NOMO-1 (cell line): ENCODE data around the gene ARHGAP6.
"Not testable (repeated sequence)": the region's sequence is repeated elsewhere in the genome, so short reads cannot be mapped to it uniquely, and the experiment has no call there.

Experiments
- DNase-seq, 2 experiments: peaks; one replicate each; lab custom pipeline; 2025; ENCODE audit not compliant: unreplicated experiment in 2 of 2; lab: John Stamatoyannopoulos, UW

Gene ARHGAP6

DNA sequence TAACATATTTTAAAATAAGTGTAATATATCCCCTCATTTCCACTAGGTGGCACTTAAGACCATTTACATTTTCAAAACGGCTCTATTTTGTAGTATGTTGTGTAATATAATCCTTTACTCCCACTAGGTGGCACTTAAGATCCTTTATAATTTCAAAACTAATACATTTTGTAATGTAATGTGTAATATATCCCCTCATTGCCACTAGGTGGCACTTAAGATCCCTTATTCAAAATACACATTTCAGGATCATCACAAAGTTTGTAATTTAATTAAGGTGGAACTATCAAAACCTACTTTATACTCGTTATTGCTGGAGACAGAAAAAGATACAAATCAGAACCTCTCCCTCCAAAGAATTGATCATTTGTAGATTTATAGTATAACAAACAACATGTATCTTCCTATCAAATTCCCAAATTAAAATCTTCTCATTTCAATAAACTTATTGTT lies 132.5 kb downstream of the ARHGAP6 start:
- DNase-seq: peak; percentile 67 to 93

DNA sequence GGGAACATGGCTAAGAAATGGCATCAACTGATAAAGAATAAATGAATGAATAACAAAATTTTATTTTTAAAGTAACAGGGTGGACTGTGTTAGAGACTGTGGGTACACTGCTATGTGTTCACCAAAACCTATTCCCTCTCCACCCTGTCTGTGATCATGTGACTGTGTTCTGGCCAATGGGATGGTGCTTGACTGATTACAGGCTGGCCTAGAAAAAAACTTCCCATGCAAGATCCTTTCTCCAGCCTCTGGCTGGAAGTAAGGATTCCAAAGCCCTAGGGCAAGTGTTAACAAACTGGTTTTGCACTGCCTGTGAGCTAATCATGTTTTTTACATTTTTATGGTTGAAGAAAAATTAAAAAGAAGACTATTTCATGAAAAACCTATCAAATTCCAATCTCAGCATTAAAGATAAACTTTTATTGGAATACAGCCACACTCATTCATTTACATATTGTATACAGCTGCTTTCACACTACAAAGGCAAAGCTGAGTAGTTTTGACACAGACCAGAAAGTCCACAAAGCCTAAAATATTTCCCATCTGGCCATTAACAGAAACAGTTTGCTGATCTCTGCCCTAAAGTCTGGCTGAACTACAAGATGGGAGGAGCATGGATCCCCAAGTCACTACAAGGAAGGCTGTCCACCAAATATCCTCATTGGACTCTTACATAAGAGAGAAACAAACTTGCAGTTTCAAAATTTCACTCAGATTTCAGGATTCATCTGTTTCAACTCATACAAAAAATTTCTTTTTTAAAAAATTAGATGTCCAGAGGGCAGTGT lies 133.2 kb downstream of the ARHGAP6 start:
- DNase-seq: no peak

DNA sequence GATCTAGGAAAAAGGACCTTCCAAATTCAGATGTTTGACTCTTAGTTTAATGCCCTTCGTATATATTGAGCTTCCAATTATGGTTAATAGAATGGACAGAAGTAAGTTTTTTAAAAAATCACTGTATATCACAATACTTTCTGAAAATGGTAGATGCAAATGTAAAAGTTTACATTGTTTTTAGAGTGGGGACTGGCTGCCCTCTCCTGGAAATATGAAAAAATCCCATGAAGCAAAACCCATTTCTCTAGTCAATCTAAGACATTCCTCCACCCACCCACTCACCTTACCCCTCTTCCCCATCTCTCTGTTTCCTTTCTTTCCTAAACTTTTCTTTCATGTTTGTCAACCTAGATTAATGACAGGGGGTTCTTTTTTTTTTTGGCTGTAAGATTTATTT lies 134.5 kb downstream of the ARHGAP6 start:
- no peak for DNase-seq

GRCh38 chrX:11530621-11531020 lies 135.1 kb downstream of the ARHGAP6 start:
- no peak for DNase-seq

DNA sequence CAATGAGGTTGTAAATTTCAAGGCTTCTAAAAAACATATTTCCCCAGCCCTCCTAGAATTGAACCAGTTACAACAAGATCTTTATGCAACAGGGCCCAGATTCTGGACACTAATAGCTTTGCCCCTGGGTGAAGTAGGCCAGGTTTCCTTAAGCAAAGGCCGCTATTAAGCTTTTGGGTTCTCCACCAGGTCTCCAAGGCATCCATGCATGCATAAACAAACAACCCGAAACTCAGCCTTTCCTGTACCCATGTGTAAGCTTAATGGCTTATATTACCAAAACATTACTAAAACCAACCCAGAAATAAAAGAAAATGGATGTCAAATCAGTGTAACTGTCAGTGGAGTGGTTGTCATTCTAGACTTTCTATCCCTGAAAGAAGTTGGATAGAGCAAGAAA lies 137.1 kb downstream of the ARHGAP6 start:
- DNase-seq: no peak

- no peak for DNase-seq
Measured at GRCh38 chrX:11525685-11526084, 140.0 kb downstream of the ARHGAP6 start.

DNA sequence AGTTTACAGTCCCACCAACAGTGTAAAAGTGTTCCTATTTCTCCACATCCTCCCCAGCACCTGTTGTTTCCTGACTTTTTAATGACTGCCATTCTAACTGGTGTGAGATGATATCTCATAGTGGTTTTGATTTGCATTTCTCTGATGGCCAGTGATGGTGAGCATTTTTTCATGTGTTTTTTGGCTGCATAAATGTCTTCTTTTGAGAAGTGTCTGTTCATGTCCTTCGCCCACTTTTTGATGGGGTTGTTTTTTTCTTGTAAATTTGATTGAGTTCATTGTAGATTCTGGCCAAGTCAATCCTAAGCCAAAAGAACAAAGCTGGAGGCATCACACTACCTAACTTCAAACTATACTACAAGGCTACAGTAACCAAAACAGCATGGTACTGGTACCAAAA lies 146.5 kb downstream of the ARHGAP6 start:
- DNase-seq: not testable (repeated sequence)

DNA sequence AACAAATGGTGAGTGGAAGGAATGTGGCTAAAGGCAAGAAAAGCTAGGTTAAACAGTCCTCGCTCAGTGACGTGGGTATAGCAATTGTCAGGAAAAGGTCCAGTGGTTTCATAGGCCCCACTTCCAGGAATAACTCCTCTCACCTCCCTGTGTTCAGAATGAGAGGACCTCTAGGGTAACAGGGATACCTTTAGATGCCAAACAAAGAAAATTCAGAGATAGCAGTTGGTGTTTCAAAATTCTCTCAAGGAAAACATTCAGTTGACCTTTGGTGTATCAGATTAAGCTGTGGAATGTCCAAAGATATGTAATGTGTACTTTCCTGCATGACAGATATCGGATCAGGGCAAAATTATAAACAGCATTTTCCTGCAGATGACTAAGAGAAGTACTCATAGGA lies 155.9 kb downstream of the ARHGAP6 start:
- no peak for DNase-seq

- no peak for DNase-seq
Measured at GRCh38 chrX:11504234-11504633, 161.5 kb downstream of the ARHGAP6 start.

GRCh38 chrX:11499076-11500044 lies 166.4 kb downstream of the ARHGAP6 start:
- DNase-seq: no peak

DNA sequence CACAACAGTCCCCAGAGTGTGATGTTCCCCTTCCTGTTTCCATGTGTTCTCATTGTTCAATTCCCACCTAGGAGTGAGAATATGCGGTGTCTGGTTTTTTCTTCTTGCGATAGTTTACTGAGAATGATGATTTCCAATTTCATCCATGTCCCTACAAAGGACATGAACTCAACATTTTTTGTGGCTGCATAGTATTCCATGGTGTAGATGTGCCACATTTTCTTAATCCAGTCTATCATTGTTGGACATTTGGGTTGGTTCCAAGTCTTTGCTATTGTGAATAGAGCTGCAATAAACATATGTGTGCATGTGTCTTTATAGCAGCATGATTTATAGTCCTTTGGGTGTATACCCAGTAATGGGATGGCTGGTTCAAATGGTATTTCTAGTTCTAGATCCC lies 174.3 kb downstream of the ARHGAP6 start:
- not testable (repeated sequence) for DNase-seq

DNA sequence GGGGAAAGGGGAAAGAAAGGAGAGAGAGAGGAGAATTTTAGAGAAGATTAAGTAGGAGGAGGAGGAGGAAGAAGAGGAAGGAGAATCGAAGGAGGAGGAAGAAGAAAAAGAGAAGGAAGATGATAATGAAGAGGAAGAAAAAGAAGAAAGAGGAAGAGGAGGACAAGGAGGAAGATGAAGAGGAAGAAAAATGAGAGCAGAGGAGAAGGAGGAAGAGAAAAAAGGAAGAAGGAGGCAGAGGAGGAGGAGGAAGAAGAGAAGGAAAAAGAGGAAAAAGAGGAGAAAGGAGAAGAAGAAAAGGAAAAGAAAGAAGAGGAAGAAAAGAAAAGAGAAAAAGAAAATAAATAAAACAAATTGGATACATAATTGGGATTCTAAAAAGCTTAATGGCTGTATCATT lies 181.4 kb downstream of the ARHGAP6 start:
- DNase-seq: no peak

GRCh38 chrX:11481035-11481434 lies 184.7 kb downstream of the ARHGAP6 start:
- DNase-seq: no peak

DNA sequence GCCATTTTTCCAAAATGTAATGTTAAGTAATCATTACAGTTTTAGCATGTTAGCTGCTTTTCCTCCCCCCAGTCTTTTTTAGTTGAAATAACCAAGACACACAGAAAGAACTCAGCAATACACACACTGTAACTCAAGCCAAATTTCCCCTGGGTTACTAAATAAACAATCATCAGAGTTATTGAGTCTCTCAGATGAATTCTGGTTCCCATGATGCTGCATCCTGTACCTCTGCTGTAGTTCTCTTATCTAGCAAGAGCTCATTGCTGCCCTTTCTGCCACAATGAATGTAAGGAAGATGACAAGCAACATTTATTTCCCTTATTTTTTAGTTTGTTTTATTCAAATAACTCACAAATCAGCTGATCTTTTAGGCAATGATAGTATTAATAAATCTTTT lies 185.1 kb downstream of the ARHGAP6 start:
- DNase-seq: no peak

DNA sequence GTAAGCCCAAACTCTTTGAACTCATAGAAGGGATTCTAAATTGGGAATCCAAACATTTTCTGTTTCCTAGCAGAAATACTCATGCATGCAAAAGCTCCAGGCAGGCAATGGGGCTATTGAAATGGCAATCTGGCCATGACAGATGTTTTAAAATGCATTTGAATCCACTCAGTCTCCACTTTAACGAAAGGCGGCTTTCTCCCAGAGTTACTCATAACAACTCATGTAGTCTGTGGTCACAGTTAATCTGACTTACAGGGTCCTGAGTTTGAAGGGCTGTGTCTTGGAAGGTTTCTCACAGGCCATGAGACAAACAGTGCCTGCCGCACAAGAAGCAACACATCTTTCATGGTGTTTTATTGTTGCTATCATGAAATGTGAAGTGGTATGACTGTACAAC lies 186.8 kb downstream of the ARHGAP6 start:
- DNase-seq: no peak

DNA sequence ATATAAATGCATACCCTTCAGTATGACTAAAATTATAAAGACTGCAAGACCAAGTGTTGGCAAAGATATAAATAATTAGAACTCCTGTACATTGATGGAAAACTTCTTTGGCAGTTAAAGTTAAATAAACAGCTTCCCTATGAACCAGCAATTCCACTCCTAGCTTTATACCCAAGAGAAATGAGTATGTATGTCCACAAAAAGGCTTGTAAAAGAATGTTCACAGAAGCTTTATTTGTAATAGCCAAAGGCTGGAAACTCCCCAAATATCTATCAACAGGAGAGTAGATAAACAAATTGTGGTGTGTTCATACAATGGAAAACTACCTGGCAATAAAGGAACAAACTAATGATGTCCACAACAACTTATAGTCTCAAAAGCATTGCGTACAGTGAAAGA lies 187.7 kb downstream of the ARHGAP6 start:
- no peak for DNase-seq

DNA sequence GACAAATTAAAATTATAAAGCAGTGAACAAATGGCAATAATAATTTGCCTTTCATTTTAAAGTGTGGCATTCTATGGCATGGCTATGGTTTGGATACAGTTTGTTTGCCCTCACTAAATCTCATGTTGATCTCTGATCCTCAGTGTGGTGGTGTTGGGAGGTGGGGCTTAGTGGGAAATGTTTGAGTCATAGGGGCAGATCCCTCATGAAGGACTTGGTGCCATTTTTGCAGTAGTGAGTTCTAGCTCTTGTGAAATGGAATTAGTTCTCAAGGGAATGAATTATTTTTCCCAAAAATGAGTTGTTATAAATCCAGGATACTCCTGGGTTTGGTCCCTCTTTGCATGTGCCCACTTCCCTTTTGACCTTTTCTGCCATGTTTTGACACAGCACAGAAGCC lies 191.1 kb downstream of the ARHGAP6 start:
- no peak for DNase-seq

DNA sequence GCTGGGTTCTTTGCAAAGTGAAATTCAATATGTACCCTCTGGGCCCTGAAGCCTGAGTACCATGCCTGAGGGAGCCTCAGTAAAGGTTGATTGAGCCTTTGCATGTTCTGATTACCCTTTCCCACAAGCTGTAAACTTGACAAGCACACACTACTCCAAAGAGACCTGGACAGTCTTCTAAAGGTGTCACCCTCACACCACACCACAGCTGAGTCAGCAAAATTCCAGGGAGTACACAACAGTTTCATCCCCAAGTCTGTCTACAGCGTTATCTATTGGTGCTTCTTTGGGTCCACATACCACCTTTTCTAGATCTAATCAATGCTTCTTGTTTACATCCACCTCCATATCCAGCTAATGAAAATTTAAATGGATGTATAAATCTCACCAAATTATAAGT lies 191.7 kb downstream of the ARHGAP6 start:
- no peak for DNase-seq

GRCh38 chrX:11472879-11473278 lies 192.8 kb downstream of the ARHGAP6 start:
- DNase-seq: no peak

GRCh38 chrX:11472381-11472780 lies 193.3 kb downstream of the ARHGAP6 start:
- no peak for DNase-seq

DNA sequence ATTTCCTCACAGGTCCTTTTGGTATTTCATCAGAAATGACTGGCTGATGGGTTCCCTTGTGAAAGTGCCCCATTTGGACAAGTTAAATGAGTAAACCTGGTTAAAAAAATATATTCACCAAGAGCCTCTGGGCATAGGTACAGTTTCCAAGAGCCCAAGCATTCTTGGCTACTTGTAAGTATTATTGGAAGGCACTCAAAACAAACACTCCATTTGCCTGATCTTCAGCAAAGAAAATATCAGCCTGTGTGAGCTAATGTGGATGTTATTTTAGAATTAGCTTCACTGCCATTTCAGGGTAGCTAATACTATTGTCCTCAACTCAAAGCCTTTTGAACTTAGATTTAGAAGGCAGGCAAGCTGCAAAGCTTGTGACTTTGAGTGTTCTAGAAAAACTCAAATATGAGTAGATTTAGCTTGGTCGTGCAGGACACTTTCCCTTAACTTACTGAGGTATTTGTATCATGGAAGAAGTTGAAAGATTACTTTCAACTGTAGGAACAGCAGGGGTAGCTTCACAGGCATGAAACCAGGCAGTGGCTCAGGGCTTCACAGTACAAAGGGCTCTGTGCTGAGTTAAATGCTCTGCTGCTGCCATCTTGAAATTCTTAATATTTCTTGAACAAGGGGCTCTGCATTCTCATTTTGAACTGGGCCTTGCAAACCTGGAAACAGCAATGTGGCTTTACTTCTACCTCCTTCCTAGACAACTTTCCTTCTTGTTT lies 195.3 kb downstream of the ARHGAP6 start:
- no peak for DNase-seq
